Stomach (tissue), 4 donors: ENCODE results near the gene MRAS.

Source experiments
- EP300 ChIP-seq: sonication (generic); formaldehyde crosslinking; IDR thresholded peaks from one replicate; pipeline ENCODE4 v1.6.1; 2017; ENCODE audit warnings: antibody characterized with exemption
- POLR2A ChIP-seq, 4 donors: fragments of 450-650 bp; IDR thresholded peaks; one replicate each; pipeline ENCODE4 v1.6.1; 2016; ENCODE audit warnings: antibody characterized with exemption in 4 of 4, control low read depth in 2 of 4, mild to moderate bottlenecking in 1 of 4, moderate library complexity in 1 of 4
- POLR2AphosphoS5 ChIP-seq, 3 donors: sonication (generic); formaldehyde crosslinking; IDR thresholded peaks; one replicate each; pipeline ENCODE4 v1.6.1; 2016; ENCODE audit warnings: antibody characterized with exemption in 3 of 3
- TF ChIP-seq, protein P1 (sequence below), 7 experiments: fragments of 450-650 bp in 4 of 7; fragments of 200-600 bp in 3 of 7; sonication (generic) in 3 of 7; IDR thresholded peaks; one replicate each; pipeline ENCODE4 v1.5.1; 2016 to 2019; ENCODE audit warnings: antibody characterized with exemption in 7 of 7, control low read depth in 2 of 7, mild to moderate bottlenecking in 1 of 7

DNA sequence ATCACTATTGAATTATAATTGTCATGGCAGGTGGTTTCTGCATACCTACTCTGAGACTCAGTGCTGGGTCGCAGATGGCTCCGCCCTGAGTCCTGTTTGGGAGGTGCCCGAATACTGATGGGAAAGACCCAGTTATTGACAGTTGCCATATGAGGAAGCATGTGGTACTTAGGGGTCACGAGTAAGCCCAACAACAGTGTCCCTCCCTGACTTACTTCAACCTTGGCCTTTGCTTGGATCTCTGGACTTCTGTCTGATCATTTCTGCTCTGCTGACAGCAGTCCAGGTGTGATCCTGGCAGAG is 16.8 kb downstream of the MRAS start:
- TF ChIP-seq, protein P1, sequence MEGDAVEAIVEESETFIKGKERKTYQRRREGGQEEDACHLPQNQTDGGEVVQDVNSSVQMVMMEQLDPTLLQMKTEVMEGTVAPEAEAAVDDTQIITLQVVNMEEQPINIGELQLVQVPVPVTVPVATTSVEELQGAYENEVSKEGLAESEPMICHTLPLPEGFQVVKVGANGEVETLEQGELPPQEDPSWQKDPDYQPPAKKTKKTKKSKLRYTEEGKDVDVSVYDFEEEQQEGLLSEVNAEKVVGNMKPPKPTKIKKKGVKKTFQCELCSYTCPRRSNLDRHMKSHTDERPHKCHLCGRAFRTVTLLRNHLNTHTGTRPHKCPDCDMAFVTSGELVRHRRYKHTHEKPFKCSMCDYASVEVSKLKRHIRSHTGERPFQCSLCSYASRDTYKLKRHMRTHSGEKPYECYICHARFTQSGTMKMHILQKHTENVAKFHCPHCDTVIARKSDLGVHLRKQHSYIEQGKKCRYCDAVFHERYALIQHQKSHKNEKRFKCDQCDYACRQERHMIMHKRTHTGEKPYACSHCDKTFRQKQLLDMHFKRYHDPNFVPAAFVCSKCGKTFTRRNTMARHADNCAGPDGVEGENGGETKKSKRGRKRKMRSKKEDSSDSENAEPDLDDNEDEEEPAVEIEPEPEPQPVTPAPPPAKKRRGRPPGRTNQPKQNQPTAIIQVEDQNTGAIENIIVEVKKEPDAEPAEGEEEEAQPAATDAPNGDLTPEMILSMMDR (IDR thresholded peaks at IDR 0.05), result no peak
- TF ChIP-seq EP300, result no peak
- TF ChIP-seq POLR2A (IDR thresholded peaks at IDR 0.05), result no peak
- TF ChIP-seq POLR2AphosphoS5 (IDR thresholded peaks at IDR 0.05), result no peak
